Adrenal gland (tissue), 12 donors: Measurements from ENCODE around the gene C1QTNF12. TPM values are rescaled to one million over a fixed set of nuclear protein-coding genes. Genes with fewer than 3 reads are reported as not detected.

Experiments used
- DNase-seq, 7 donors: peaks; one replicate each; pipeline ENCODE4 v3.0.0-alpha.2; 2019 to 2020
- H3K27ac ChIP-seq, 5 donors: fragments of 200-600 bp; sonication (generic) in 4 of 5; 1 replicate in 3 of 5; 2 replicates in 2 of 5; pipeline versions ENCODE4 v1.5.1 to v1.8.0; 2016 to 2020; ENCODE audit warnings: mild to moderate bottlenecking in 1 of 5
- H3K27me3 ChIP-seq: fragments of 200-600 bp; 2 replicates; pipeline ENCODE4 v1.8.0; 2021
- H3K36me3 ChIP-seq, 2 donors: fragments of 200-600 bp; replicated peaks in 1 of 2; 1 replicate in 1 of 2; 2 replicates in 1 of 2; pipeline versions ENCODE4 v1.5.1 to v1.8.0; 2018 to 2022
- H3K4me1 ChIP-seq, 2 donors: fragments of 200-600 bp; replicated peaks in 1 of 2; 1 replicate in 1 of 2; 2 replicates in 1 of 2; pipeline versions ENCODE4 v1.5.1 to v1.8.0; 2018 to 2021
- H3K4me3 ChIP-seq, 4 donors: fragments of 200-600 bp; sonication (generic) in 3 of 4; one replicate each; pipeline ENCODE4 v1.5.1; 2016 to 2018
- H3K9me3 ChIP-seq, 3 donors: fragments of 200-600 bp; sonication (generic) in 1 of 3; replicated peaks in 1 of 3; 1 replicate in 2 of 3; 2 replicates in 1 of 3; pipeline versions ENCODE4 v1.5.1 to v1.8.0; 2016 to 2021
- CTCF ChIP-seq, 6 experiments: fragments of 450-650 bp in 4 of 6; fragments of 200-600 bp in 2 of 6; sonication (generic) in 1 of 6; IDR thresholded peaks; 1 replicate in 5 of 6; 2 replicates in 1 of 6; pipeline versions ENCODE4 v1.5.1 to v1.8.0; 2016 to 2021; ENCODE audit warnings: antibody characterized with exemption in 6 of 6, mild to moderate bottlenecking in 2 of 6, moderate library complexity in 1 of 6
- POLR2A ChIP-seq, 2 donors: fragments of 450-650 bp; IDR thresholded peaks; one replicate each; pipeline ENCODE4 v1.6.1; 2017; ENCODE audit warnings: antibody characterized with exemption in 2 of 2, mild to moderate bottlenecking in 2 of 2, moderate library complexity in 1 of 2
- WGBS, 4 donors: extraction: QIAGEN DNeasy Blood & Tissue Kit in 2 of 4; methylation state at CpG; one replicate each; pipeline versions ENCODE4 v1.1.5 to v1.1.7; 2013 to 2017; 5-methylcytosine and 5-hydroxymethylcytosine counted together
- intact Hi-C, 2 donors: fragments of 100-400 bp; cut with DNase I; formaldehyde crosslinking; loops; one replicate each; pipeline versions ENCODE4 v1.14.1 to v1.15.0; 2022 to 2023
- polyA plus RNA-seq, 3 donors: library from polyadenylated mRNA; stranded (reverse); fragments of 200-250 nt in 2 of 3; fragments of 350-450 nt in 1 of 3; fragmentation: Illumina TruSeq in 1 of 3; extraction: RNeasy Lipid Tissue Mini Kit (QIAGEN cat#74804) in 1 of 3; gene quantifications; one replicate each; pipeline ENCODE4 v1.2.3, GENCODE V29; 2013 to 2014
- total RNA-seq, 9 donors: library from RNA; depleted of rRNA in 4 of 9; stranded (reverse); fragments of >200 nt in 4 of 9; fragments of 120-200 nt in 1 of 9; fragmentation: NEBNext Ultra II Directional in 1 of 9; extraction: Animal tissue kit (Norgen Biotek cat#: 25700) in 1 of 9; gene quantifications; one replicate each; pipeline versions ENCODE4 v1.1.0 to v1.2.4, GENCODE V29; 2013 to 2023
- donor health status: healthy with polysubstance abuse.
- donor health status: Bipolar disorder and iron deficiency.
- donor health status: DM: yes; HTN: yes; CAD: no.
- donor health status: DM: no; HTN: no; CAD: no.
- donor health status: DM: no; HTN: no; CAD: no.
- donor health status: DM: yes; HTN: yes; CAD: no.

C1QTNF12 gene
- total and polyA plus RNA-seq, 12 donors: 0.28 to 4.3 (median 1.3) TPM; not detected in 3

DNA sequence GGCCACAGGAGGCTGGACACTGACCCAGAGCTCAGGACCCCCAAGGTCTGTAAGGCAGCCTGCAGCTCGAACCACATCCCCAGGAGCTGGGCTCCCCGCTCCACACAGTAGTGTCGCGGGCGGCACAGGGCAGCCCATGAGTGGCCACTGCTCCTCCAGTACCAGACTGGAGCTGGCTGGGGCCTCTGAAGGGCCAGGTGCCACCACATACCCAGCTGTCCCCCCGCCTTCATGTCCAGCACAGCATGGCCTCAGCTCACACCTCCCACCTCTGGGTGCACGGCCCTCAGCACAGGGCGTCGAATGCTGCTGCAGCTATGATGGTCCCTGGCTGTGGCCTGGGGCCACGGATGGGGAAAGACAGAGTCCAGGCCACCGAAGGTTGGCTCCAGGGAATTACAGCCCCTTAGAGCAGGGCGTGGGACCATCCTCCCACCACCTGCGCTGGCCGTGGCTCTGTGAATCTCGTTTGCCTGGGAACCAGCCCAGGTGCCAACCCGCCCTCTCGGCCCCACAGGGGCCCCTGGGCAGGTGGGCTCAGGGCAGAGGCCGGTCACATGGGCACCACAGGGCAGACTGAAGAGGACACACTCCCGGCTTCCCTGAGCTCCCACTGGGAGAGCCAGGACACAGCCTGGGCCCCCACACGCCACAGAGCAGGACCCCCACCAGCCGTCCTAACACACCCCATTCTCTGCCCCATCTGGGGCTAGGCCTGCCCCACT lies 30.5 kb downstream of the C1QTNF12 start:
- no peak overlapping the region for H3K27ac ChIP-seq
- H3K36me3 ChIP-seq: peaks cover 0 to 37% of the 10 kb centered on the region in 2 donors
- intact Hi-C loops: no loop called here
- no peak for DNase-seq
- TF ChIP-seq CTCF (IDR thresholded peaks at IDR 0.05): no peak
- no peak for TF ChIP-seq POLR2A (IDR thresholded peaks at IDR 0.05)
- H3K4me1 ChIP-seq: peaks cover 3 to 5% of the 10 kb centered on the region in 2 donors
- H3K4me3 ChIP-seq: no peak overlapping the region
- WGBS, 4 donors: 82 to 100% (median 92%) methylated on average over 1 to 21 of the region's 21 CpGs
- H3K9me3 ChIP-seq: no peaks in the 10 kb centered on the region
- H3K27me3 ChIP-seq: no peaks in the 10 kb centered on the region

GRCh38 chr1:1215080-1215676 lies 31.3 kb downstream of the C1QTNF12 start:
- no peaks in the 10 kb centered on the region for H3K4me1 ChIP-seq
- H3K9me3 ChIP-seq: no peaks in the 10 kb centered on the region
- H3K27me3 ChIP-seq: no peaks in the 10 kb centered on the region
- H3K36me3 ChIP-seq: peaks cover 0 to 28% of the 10 kb centered on the region in 2 donors
- WGBS, 4 donors: 49 to 88% (median 55%) methylated on average over 1 to 11 of the region's 11 CpGs
- DNase-seq: no peak
- no peak overlapping the region for H3K4me3 ChIP-seq
- H3K27ac ChIP-seq: no peak overlapping the region
- intact Hi-C loops: no loop called here
- TF ChIP-seq CTCF (IDR thresholded peaks at IDR 0.05) (no peak), POLR2A (IDR thresholded peaks at IDR 0.05) (no peak)

DNA sequence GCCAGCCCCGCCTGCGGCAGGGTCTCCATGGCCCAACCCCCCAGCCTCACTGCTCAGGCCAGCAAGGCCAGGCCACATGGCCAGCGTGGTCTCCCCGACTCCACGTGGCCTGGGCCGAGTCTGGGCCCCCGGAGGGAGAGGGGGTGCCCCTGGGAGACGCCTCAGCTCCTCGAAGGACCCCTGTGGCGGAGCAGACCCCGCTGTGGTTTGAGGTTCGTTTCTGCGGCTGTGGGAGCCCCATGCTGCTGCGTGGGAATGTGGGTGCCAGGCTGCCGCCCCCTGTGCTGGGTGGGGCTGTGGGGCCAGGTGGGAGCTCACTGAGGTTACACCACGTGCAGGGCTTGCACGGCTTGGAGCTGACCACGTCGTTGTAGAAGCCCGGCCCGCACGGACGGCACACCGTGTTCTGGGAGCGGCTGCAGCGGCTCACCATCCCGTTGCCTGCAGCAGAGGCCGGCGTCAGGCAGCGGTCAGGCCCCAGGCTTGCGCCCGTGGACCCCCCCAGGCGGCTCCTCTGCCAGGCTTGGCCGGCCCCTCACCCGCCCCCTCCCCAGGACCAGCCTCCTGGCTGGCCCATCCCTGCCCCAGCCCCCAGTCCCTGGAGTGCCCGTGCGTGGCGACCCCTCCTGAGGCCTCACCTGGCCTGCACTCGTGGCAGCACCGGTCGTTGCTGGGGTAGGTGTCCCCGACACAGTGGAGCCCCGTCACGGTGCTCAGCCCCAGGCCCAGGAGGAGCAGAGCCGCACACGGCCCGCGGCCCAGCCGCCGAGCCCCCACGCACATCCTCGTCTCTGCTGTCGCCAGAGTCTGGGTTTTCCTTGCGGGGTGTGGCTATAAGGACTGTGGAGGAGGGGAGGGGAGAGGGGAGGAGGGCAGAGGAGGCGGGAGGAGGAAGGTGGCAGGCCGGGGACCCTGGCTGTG lies 32.9 kb downstream of the C1QTNF12 start, which contains the start of gene TNFRSF4:
Gene TNFRSF4, minus strand, starts transcription at position 809 of the 921 bp plus-strand sequence. Its CDS starts 26 bp downstream, at position 783.
- Histone ChIP-seq H3K36me3 (peaks cover 0 to 21% of the 10 kb centered on the region in 2 donors), H3K27ac (peak within 1 kb of the TSS in 1 of 5 donors; percentile 29), H3K9me3 (no peaks in the 10 kb centered on the region), H3K27me3 (no peaks in the 10 kb centered on the region), H3K4me3 (peak within 1 kb of the TSS in 1 of 4 donors; percentile 23), H3K4me1 (peaks cover 0 to under 1% of the 10 kb centered on the region in 2 donors)
- no peak for DNase-seq
- intact Hi-C loops: loop anchor here in 1 of 2 donors (5.0 kb wide), 1 partner anchor 81 kb away; no protein-coding TSS in a partner anchor
- WGBS, 4 donors: 47 to 76% (median 53%) methylated on average over 17 to 56 of the region's 56 CpGs
- TF ChIP-seq POLR2A (IDR thresholded peaks at IDR 0.05) (no peak), CTCF (IDR thresholded peaks at IDR 0.05) (no peak)
